ENCODE results near the gene GLOD4.

DNA sequence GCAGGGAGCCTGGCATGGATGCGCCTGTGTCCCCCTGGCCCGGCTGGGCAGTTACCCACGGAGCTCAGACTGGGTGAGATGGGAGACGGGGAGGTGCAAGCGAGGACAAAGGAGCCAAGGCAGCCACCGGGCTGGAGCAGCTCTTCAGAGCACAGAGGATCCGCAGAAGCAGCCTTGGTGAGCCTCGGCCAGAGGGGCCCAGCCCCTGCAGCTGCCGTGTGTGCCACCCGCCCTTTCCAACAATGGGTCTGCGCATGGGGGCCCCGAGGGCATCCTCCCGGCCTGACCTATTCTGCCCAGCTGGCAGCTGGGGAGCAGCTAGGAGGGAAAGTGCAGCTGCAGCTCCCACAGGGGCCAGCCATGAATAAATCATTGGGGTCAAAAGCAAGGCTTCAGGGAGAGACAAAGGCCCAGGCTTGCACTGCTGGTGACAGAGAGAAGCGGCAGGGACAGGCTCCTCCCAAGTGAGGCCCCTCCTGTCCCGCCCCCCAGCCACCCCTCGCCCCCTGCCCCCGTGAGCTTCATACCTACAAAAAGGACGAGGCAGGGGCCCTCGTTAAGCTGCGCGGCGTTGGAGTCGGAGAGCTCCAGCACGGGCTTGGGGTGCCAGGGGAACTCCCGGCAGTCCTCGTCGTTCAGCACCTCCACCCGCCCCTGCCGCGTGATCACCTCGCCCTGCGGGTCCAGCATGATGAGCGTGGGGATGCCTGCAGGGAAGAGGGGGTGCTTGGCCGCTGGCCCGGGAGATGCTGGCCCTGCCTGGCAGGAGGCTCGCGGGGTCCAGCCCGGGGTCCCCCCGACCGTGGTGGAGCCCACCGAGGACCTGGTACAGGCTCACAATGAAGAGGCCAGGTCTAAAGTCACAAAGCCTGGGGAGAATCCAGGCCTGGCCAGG lies 22.7 kb upstream of the GLOD4 start:
- TF ChIP-seq, protein P1, sequence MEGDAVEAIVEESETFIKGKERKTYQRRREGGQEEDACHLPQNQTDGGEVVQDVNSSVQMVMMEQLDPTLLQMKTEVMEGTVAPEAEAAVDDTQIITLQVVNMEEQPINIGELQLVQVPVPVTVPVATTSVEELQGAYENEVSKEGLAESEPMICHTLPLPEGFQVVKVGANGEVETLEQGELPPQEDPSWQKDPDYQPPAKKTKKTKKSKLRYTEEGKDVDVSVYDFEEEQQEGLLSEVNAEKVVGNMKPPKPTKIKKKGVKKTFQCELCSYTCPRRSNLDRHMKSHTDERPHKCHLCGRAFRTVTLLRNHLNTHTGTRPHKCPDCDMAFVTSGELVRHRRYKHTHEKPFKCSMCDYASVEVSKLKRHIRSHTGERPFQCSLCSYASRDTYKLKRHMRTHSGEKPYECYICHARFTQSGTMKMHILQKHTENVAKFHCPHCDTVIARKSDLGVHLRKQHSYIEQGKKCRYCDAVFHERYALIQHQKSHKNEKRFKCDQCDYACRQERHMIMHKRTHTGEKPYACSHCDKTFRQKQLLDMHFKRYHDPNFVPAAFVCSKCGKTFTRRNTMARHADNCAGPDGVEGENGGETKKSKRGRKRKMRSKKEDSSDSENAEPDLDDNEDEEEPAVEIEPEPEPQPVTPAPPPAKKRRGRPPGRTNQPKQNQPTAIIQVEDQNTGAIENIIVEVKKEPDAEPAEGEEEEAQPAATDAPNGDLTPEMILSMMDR (conservative IDR thresholded peaks at IDR 0.05; ENCODE audit: low read depth, low read length), result no peak
- TF ChIP-seq RAD21 (IDR thresholded peaks at IDR 0.05; ENCODE audit: low read length), result no peak
- no peak for TF ChIP-seq CHD1 (IDR thresholded peaks at IDR 0.05; ENCODE audit: low read depth, low read length)
- TF ChIP-seq POLR2A (IDR thresholded peaks at IDR 0.05; ENCODE audit: low read depth, low read length), result no peak
- TF ChIP-seq, protein P2, sequence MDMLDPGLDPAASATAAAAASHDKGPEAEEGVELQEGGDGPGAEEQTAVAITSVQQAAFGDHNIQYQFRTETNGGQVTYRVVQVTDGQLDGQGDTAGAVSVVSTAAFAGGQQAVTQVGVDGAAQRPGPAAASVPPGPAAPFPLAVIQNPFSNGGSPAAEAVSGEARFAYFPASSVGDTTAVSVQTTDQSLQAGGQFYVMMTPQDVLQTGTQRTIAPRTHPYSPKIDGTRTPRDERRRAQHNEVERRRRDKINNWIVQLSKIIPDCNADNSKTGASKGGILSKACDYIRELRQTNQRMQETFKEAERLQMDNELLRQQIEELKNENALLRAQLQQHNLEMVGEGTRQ (IDR thresholded peaks at IDR 0.05; ENCODE audit: low read depth, low read length), result no peak
- no peak for TF ChIP-seq MXI1 (IDR thresholded peaks at IDR 0.05; ENCODE audit: borderline replicate concordance, low read depth, low read length)
- no peak for TF ChIP-seq MAFK (IDR thresholded peaks at IDR 0.05; ENCODE audit: low read depth, low read length)
- TF ChIP-seq, protein P3, sequence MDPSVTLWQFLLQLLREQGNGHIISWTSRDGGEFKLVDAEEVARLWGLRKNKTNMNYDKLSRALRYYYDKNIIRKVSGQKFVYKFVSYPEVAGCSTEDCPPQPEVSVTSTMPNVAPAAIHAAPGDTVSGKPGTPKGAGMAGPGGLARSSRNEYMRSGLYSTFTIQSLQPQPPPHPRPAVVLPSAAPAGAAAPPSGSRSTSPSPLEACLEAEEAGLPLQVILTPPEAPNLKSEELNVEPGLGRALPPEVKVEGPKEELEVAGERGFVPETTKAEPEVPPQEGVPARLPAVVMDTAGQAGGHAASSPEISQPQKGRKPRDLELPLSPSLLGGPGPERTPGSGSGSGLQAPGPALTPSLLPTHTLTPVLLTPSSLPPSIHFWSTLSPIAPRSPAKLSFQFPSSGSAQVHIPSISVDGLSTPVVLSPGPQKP (IDR thresholded peaks at IDR 0.05; ENCODE audit: borderline replicate concordance, low read depth, low read length), result no peak
- no peak for TF ChIP-seq MAZ (IDR thresholded peaks at IDR 0.05; ENCODE audit: borderline replicate concordance, low read depth, low read length)
- no peak for TF ChIP-seq RFX5 (IDR thresholded peaks at IDR 0.05; ENCODE audit: low read depth, low read length)
- no peak for TF ChIP-seq SMC3 (IDR thresholded peaks at IDR 0.05; ENCODE audit: low read depth, low read length)

All from IMR-90 (cell line).